K562 (cell line): ENCODE results near the gene CALML4. TPM values are rescaled to one million over a fixed set of nuclear protein-coding genes. Genes with fewer than 3 reads are reported as not detected.

Experiments used
- ATAC-seq: fragments of 200-7000 bp; cut with Tn5 transposase; 3 replicates; pipeline ENCODE4 v1.9.1; 2020; ENCODE audit warnings: moderate library complexity
- BruUV-seq: library from RNA; stranded (reverse); fragments of 400-500 nt; replicated peaks from 2 replicates; lab custom pipeline; 2021; lab: Mats Ljungman, UMichigan
- CTCF ChIA-PET: fragments of 300-600 bp; formaldehyde crosslinking; extraction: SDS; loops from one replicate; lab custom pipeline; 2021; ENCODE audit warnings: low intra/inter-chr PET ratio; lab: Yijun Ruan, JAX
- POLR2A ChIA-PET: fragments of 300-600, 350-650 bp; sonication (Branson Sonifier 250); formaldehyde crosslinking; extraction: SDS; loops from one replicate; lab custom pipeline; 2021; ENCODE audit warnings: antibody characterized with exemption, inconsistent platforms; lab: Yijun Ruan, JAX
- DNase-seq, 4 experiments: peaks; one replicate each; pipeline versions ENCODE4 v3.0.0 to v3.0.0-alpha.2; 2011 to 2018; ENCODE audit warnings: low spot score in 3 of 4, mixed read lengths in 3 of 4; ENCODE audit errors: extremely low read depth in 1 of 4
- FAIRE-seq: peaks from 2 replicates; lab custom pipeline; 2011; peaks lifted over from hg19 to GRCh38; lab: Jason Lieb, UNC
- H2AFZ ChIP-seq: 2 replicates; pipeline ENCODE4 v1.6.0; 2011; ENCODE audit warnings: low read depth, low read length, control low read depth, inconsistent platforms
- H3K27ac ChIP-seq: fragments of 200-600 bp; 3 replicates; pipeline ENCODE4 v1.8.0; 2011; ENCODE audit warnings: low read depth, mild to moderate bottlenecking, control low read depth, inconsistent platforms, low read length, moderate library complexity, mixed read lengths; ENCODE audit errors: extremely low read depth
- H3K27me3 ChIP-seq, 2 experiments: fragments of 300-600 bp in 1 of 2; 2 replicates in 1 of 2; 3 replicates in 1 of 2; pipeline versions ENCODE4 v1.6.0 to v1.8.0; 2011; ENCODE audit warnings: inconsistent platforms in 2 of 2, low read length in 2 of 2, mild to moderate bottlenecking in 1 of 2, mixed read lengths in 1 of 2, moderate library complexity in 1 of 2; ENCODE audit not compliant: control insufficient read depth in 2 of 2, insufficient read depth in 2 of 2
- H3K36me3 ChIP-seq: fragments of 300-600 bp; 3 replicates; pipeline ENCODE4 v1.8.0; 2011; ENCODE audit warnings: mild to moderate bottlenecking, low read length, inconsistent platforms; ENCODE audit not compliant: control insufficient read depth, insufficient read depth
- H3K4me1 ChIP-seq, 2 experiments: fragments of 200-600 bp in 1 of 2; replicated peaks in 1 of 2; 2 replicates in 1 of 2; 3 replicates in 1 of 2; pipeline versions ENCODE4 v1.5.1 to v1.8.0; 2011; ENCODE audit warnings: inconsistent platforms in 2 of 2, low read length in 2 of 2, mild to moderate bottlenecking in 1 of 2, mixed read lengths in 1 of 2, moderate library complexity in 1 of 2; ENCODE audit not compliant: control insufficient read depth in 2 of 2, insufficient read depth in 2 of 2
- H3K4me2 ChIP-seq: 2 replicates; pipeline ENCODE4 v1.6.1; 2011; ENCODE audit warnings: low read length, control low read depth, inconsistent platforms, mixed read lengths; ENCODE audit not compliant: insufficient read depth
- H3K4me3 ChIP-seq: fragments of 200-600 bp; sonication (generic), shearing (Covaris generic); 2 replicates; pipeline ENCODE4 v1.5.1; 2016; ENCODE audit warnings: control low read depth, inconsistent platforms
- H3K79me2 ChIP-seq: fragments of 200-600 bp; 3 replicates; pipeline ENCODE4 v1.8.0; 2011; ENCODE audit warnings: low read length, inconsistent platforms; ENCODE audit not compliant: control insufficient read depth, insufficient read depth
- H3K9ac ChIP-seq, 2 experiments: 2 replicates each; pipeline versions ENCODE4 v1.6.0 to v1.6.1; 2011; ENCODE audit warnings: low read depth in 2 of 2, low read length in 2 of 2, control low read depth in 1 of 2, inconsistent platforms in 1 of 2, mild to moderate bottlenecking in 1 of 2, mixed read lengths in 1 of 2; ENCODE audit not compliant: insufficient read depth in 1 of 2
- H3K9me1 ChIP-seq: one replicate; pipeline ENCODE4 v1.6.0; 2011; ENCODE audit warnings: inconsistent platforms, mild to moderate bottlenecking, low read length, moderate library complexity; ENCODE audit not compliant: control insufficient read depth, insufficient read depth
- H3K9me3 ChIP-seq: replicated peaks from 2 replicates; pipeline ENCODE4 v1.5.1; 2011; ENCODE audit warnings: low read depth, low read length, inconsistent platforms; ENCODE audit not compliant: control insufficient read depth, insufficient read depth
- H4K20me1 ChIP-seq: replicated peaks from 2 replicates; pipeline ENCODE4 v1.6.1; 2011; ENCODE audit warnings: low read length, inconsistent platforms, mixed read lengths; ENCODE audit not compliant: control insufficient read depth, insufficient read depth
- ATF1 ChIP-seq, 2 experiments: fragments of 450-650 bp in 1 of 2; IDR thresholded peaks; 2 replicates each; pipeline ENCODE4 v1.6.1; 2016; ENCODE audit warnings: missing compliant biosample characterization in 1 of 2, missing genetic modification characterization in 1 of 2
- C11orf30 ChIP-seq: fragments of 450-650 bp; IDR thresholded peaks from 2 replicates; pipeline ENCODE4 v1.6.1; 2016; ENCODE audit warnings: low read depth, mild to moderate bottlenecking
- DPF2 ChIP-seq: fragments of 450-650 bp; IDR thresholded peaks from 2 replicates; pipeline ENCODE4 v1.6.1; 2016
- GABPB2 ChIP-seq: fragments of 250-450 bp; sonication (Bioruptor Pico); conservative IDR thresholded peaks from 2 replicates; pipeline ENCODE4 v1.5.1; 2021; ENCODE audit warnings: mild to moderate bottlenecking
- HCFC1 ChIP-seq: IDR thresholded peaks from 2 replicates; pipeline ENCODE4 v1.6.1; 2012; ENCODE audit warnings: low read depth, low read length, improper control_type of control experiment
- KAT2B ChIP-seq: IDR thresholded peaks from one replicate; pipeline ENCODE4 v1.6.1; 2012; ENCODE audit warnings: low read depth, mild to moderate bottlenecking, control low read depth, inconsistent platforms, low read length, moderate library complexity
- MCM3 ChIP-seq: fragments of 450-650 bp; IDR thresholded peaks from 2 replicates; pipeline ENCODE4 v1.6.1; 2016
- MTA1 ChIP-seq: fragments of 450-650 bp; IDR thresholded peaks from 2 replicates; pipeline ENCODE4 v1.6.1; 2017; ENCODE audit warnings: borderline replicate concordance
- NR2C1 ChIP-seq, 2 experiments: fragments of 450-650 bp; IDR thresholded peaks; 2 replicates each; pipeline ENCODE4 v1.6.1; 2017; ENCODE audit warnings: mild to moderate bottlenecking in 2 of 2, antibody characterized with exemption in 1 of 2, inconsistent platforms in 1 of 2, missing compliant biosample characterization in 1 of 2, missing genetic modification characterization in 1 of 2
- SMAD1 ChIP-seq: fragments of 150-350 bp; IDR thresholded peaks from 2 replicates; pipeline ENCODE4 v1.6.1; 2014; ENCODE audit warnings: low read length, low read depth; ENCODE audit not compliant: partially characterized antibody
- XRCC3 ChIP-seq: fragments of 450-650 bp; IDR thresholded peaks from 2 replicates; pipeline ENCODE4 v1.6.1; 2017; ENCODE audit warnings: mild to moderate bottlenecking, moderate library complexity
- ZNF507 ChIP-seq: conservative IDR thresholded peaks from 2 replicates; pipeline ENCODE4 v1.6.1; 2017; ENCODE audit warnings: missing genetic modification characterization, missing compliant biosample characterization
- whole genome bisulfite sequencing: fragments of 100-300 bp; shearing (Covaris generic); methylation state at CpG from one replicate; pipeline ENCODE4 v1.1.6; 2016; ENCODE audit warnings: low coverage, mixed read lengths; ENCODE audit not compliant: insufficient coverage; ENCODE audit errors: missing lambda C conversion rate; 5-methylcytosine and 5-hydroxymethylcytosine counted together
- in situ Hi-C: fragments of 300-500 bp; cut with MboI; formaldehyde crosslinking; loops from 4 replicates; pipeline ENCODE4 v1.15.0; 2018; ENCODE audit warnings: inconsistent platforms, mixed read lengths
- intact Hi-C: fragments of 100-400 bp; cut with micrococcal nuclease; formaldehyde crosslinking; loops from 2 replicates; pipeline ENCODE4 v1.14.2; 2022
- polyA plus RNA-seq, 8 experiments: library from polyadenylated mRNA; depleted of rRNA in 4 of 8; stranded (reverse) in 5 of 8; unstranded in 3 of 8; fragments of >200 nt; fragmentation: Nextera tagmentation in 2 of 8; fragmentation: Illumina TruSeq in 1 of 8; extraction: Ambion mirVana in 2 of 8; extraction: Trizol in 1 of 8; gene quantifications; 2 replicates each; pipeline versions ENCODE4 v1.2.1 to v1.2.3, GENCODE V29; 2011 to 2014; ENCODE audit warnings: inconsistent platforms in 1 of 8, missing spikeins in 1 of 8
- total RNA-seq, 7 experiments: library from RNA; depleted of rRNA in 6 of 7; stranded (reverse); fragments of >200 nt in 6 of 7; fragmentation: Illumina TruSeq in 2 of 7; extraction: Trizol in 2 of 7; gene quantifications; 2 replicates each; pipeline versions ENCODE4 v1.2.1 to v1.2.3, GENCODE V29; 2011 to 2021; ENCODE audit warnings: low replicate concordance in 1 of 7

The CALML4 gene
- total and polyA plus RNA-seq, 9 of the 15 experiments (the other 6 are each of a cell fraction or from before 2014, with no cell fraction given), result 2.8 to 30.6 (median 15.5) TPM

DNA sequence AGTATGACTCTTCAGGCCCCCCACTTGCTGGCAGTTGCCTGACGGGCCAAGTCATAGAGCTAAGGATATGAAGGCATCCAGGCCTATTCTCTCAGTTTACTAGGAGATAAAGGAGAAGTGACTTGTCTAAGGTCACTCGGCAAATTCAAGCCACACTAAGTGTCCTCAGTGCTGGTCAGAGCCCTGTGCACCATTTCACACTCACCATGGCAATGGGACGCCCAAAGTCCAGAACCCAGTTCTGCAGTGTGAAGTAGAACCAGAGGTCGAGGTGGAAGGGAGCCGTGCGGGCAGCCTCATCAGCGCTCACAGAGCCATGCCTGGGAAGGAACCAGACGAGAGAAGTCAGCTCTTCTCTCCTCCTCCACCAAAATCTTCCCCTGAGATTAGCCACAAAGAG, 13.2 kb upstream of the CALML4 start:
- H2AFZ ChIP-seq, result no peak overlapping the region
- H3K9ac ChIP-seq, result no peak overlapping the region
- H3K27ac ChIP-seq, result no peak overlapping the region
- peaks cover 75% of the 10 kb centered on the region for H3K36me3 ChIP-seq
- POLR2A ChIA-PET, result interaction anchor here (0.6 to 3.5 kb wide), 5 partner anchors 9 to 500 kb away, joined by 3 to 18 read pairs (median 4); partner anchors contain the start of gene CLN6
- no peak overlapping the region for H3K4me2 ChIP-seq
- ATAC-seq (no peak), FAIRE-seq (no peak), DNase-seq (no peak)
- peaks cover 68% of the 10 kb centered on the region for H3K79me2 ChIP-seq
- H3K9me1 ChIP-seq, result peaks cover 14% of the 10 kb centered on the region
- H3K4me1 ChIP-seq, result peaks cover 4 to 13% of the 10 kb centered on the region in 2 experiments; a peak in 4 of 5 replicates
- H4K20me1 ChIP-seq, result peaks cover 9% of the 10 kb centered on the region
- no peak overlapping the region for H3K4me3 ChIP-seq
- TF ChIP-seq ZNF507 (tag) (no peak), C11orf30 (no peak), MCM3 (no peak), ATF1 (CRISPR knock-in tag; IDR thresholded peaks at IDR 0.05) (no peak), ATF1 (tag; IDR thresholded peaks at IDR 0.05) (no peak), SMAD1 (no peak), NR2C1 (IDR thresholded peaks at IDR 0.05) (no peak), NR2C1 (tag; IDR thresholded peaks at IDR 0.05) (no peak), MTA1 (no peak), XRCC3 (no peak), DPF2 (no peak), HCFC1 (no peak), KAT2B (no peak), GABPB2 (CRISPR knock-in tag) (no peak)
- no peaks in the 10 kb centered on the region for H3K27me3 ChIP-seq
- no TSS peak for BruUV-seq
- CTCF ChIA-PET, result no interaction called here
- intact Hi-C loops (no loop called here), in situ Hi-C loops (no loop called here)
- 94% methylated on average over 8 of the region's 8 CpGs for WGBS
- no peaks in the 10 kb centered on the region for H3K9me3 ChIP-seq
